Sigmoid colon (tissue), 7 donors: ENCODE data around the gene COBLL1. TPM values are rescaled to one million over a fixed set of nuclear protein-coding genes. Genes with fewer than 3 reads are reported as not detected.

Experiments
- DNase-seq: peaks from one replicate; pipeline ENCODE4 v3.0.0-alpha.2; 2019
- H3K27ac ChIP-seq, 4 donors: fragments of 200-600 bp; sonication (generic); one replicate each; pipeline ENCODE4 v1.5.1; 2016 to 2019; ENCODE audit warnings: mild to moderate bottlenecking in 1 of 4
- H3K27me3 ChIP-seq, 3 donors: fragments of 200-600 bp; sonication (generic); one replicate each; pipeline ENCODE4 v1.5.1; 2019; ENCODE audit warnings: mild to moderate bottlenecking in 1 of 3
- H3K36me3 ChIP-seq, 4 donors: fragments of 200-600 bp; sonication (generic); one replicate each; pipeline ENCODE4 v1.5.1; 2016 to 2019
- H3K4me1 ChIP-seq, 4 donors: fragments of 200-600 bp; sonication (generic); one replicate each; pipeline ENCODE4 v1.5.1; 2017 to 2019
- H3K4me3 ChIP-seq, 4 donors: fragments of 200-600 bp; sonication (generic); one replicate each; pipeline ENCODE4 v1.5.1; 2017 to 2019; ENCODE audit warnings: mild to moderate bottlenecking in 2 of 4, moderate library complexity in 1 of 4
- H3K9me3 ChIP-seq, 4 donors: fragments of 200-600 bp in 3 of 4; sonication (generic) in 3 of 4; one replicate each; pipeline versions ENCODE4 v1.5.1 to v1.6.1; 2013 to 2019
- CTCF ChIP-seq, 4 experiments: fragments of 450-650 bp in 3 of 4; fragments of 200-600 bp in 1 of 4; IDR thresholded peaks; one replicate each; pipeline ENCODE4 v1.5.1; 2016 to 2019; ENCODE audit warnings: antibody characterized with exemption in 4 of 4, mild to moderate bottlenecking in 3 of 4, moderate library complexity in 2 of 4
- EP300 ChIP-seq, 4 donors: sonication (generic); formaldehyde crosslinking; IDR thresholded peaks; one replicate each; pipeline ENCODE4 v1.6.1; 2017; ENCODE audit warnings: antibody characterized with exemption in 4 of 4
- POLR2A ChIP-seq, 2 donors: fragments of 450-650 bp; IDR thresholded peaks; one replicate each; pipeline ENCODE4 v1.6.1; 2016; ENCODE audit warnings: antibody characterized with exemption in 2 of 2, mild to moderate bottlenecking in 2 of 2, moderate library complexity in 2 of 2
- POLR2AphosphoS5 ChIP-seq, 4 donors: sonication (generic); formaldehyde crosslinking; IDR thresholded peaks; one replicate each; pipeline ENCODE4 v1.6.1; 2017; ENCODE audit warnings: antibody characterized with exemption in 4 of 4
- WGBS, 2 donors: extraction: QIAGEN DNeasy Blood & Tissue Kit; methylation state at CpG; one replicate each; pipeline ENCODE4 v1.1.7; 2013; 5-methylcytosine and 5-hydroxymethylcytosine counted together
- intact Hi-C: fragments of 100-400 bp; cut with DNase I; formaldehyde crosslinking; loops from one replicate; pipeline ENCODE4 v1.15.1; 2023
- polyA plus RNA-seq, 3 donors: library from polyadenylated mRNA; stranded (reverse); fragments of 200-250 nt; gene quantifications; one replicate each; pipeline ENCODE4 v1.2.3, GENCODE V29; 2013
- small RNA-seq, 3 donors: library from RNA; depleted of rRNA; stranded (forward); fragments of <200 nt; gene quantifications; one replicate each; pipeline ENCODE3, GENCODE V24; 2016
- total RNA-seq, 4 donors: library from RNA; depleted of rRNA; stranded (reverse); fragments of >200 nt; gene quantifications; one replicate each; pipeline ENCODE4 v1.1.0, GENCODE V29; 2016
- donor health status: healthy with polysubstance abuse.
- donor health status: Bipolar disorder and iron deficiency.
- donor health status: healthy.

Gene COBLL1
- total and polyA plus RNA-seq, 7 donors = 3.9 to 22.4 (median 17.6) TPM

- no peak overlapping the region for H3K4me3 ChIP-seq
- 86 to 94% methylated on average over 8 of the region's 8 CpGs for WGBS, 2 donors
- TF ChIP-seq POLR2A (IDR thresholded peaks at IDR 0.05) = no peak
- TF ChIP-seq EP300 (IDR thresholded peaks at IDR 0.05) = no peak
- no peak for TF ChIP-seq POLR2AphosphoS5 (IDR thresholded peaks at IDR 0.05)
- TF ChIP-seq CTCF (IDR thresholded peaks at IDR 0.05) = no peak
- no peak for DNase-seq
- intact Hi-C loops = no loop called here
- H3K27ac ChIP-seq = no peak overlapping the region
- no peaks in the 10 kb centered on the region for H3K4me1 ChIP-seq
- no peaks in the 10 kb centered on the region for H3K9me3 ChIP-seq
- no peaks in the 10 kb centered on the region for H3K27me3 ChIP-seq
- no peaks in the 10 kb centered on the region for H3K36me3 ChIP-seq
Measured at GRCh38 chr2:164642946-164643555, 198.6 kb downstream of the COBLL1 start.

GRCh38 chr2:164642268-164642667 lies 199.4 kb downstream of the COBLL1 start:
- no peaks in the 10 kb centered on the region for H3K4me1 ChIP-seq
- DNase-seq = no peak
- H3K27ac ChIP-seq = no peak overlapping the region
- no peaks in the 10 kb centered on the region for H3K36me3 ChIP-seq
- WGBS, 2 donors = 92 to 94% methylated on average over 2 of the region's 2 CpGs
- no peaks in the 10 kb centered on the region for H3K9me3 ChIP-seq
- intact Hi-C loops = no loop called here
- TF ChIP-seq POLR2A (IDR thresholded peaks at IDR 0.05) = no peak
- TF ChIP-seq POLR2AphosphoS5 (IDR thresholded peaks at IDR 0.05) = no peak
- no peak for TF ChIP-seq CTCF (IDR thresholded peaks at IDR 0.05)
- TF ChIP-seq EP300 (IDR thresholded peaks at IDR 0.05) = no peak
- H3K4me3 ChIP-seq = no peak overlapping the region
- no peaks in the 10 kb centered on the region for H3K27me3 ChIP-seq

Small RNA genes lying within 50 kb of the gene (small RNA-seq; reads per million reads assigned to genes)
- gene RNA5SP110 (0 reads per million in 3 donors), gene SNORA70F (0 to 0.07 (median 0) reads per million in 3 donors)

Other genes starting within 250 kb of the COBLL1 start
- 10 to 100 TPM; 12.5 to 19.8 (median 15.3) TPM for gene GRB14, start 220.3 kb downstream of the COBLL1 start, total RNA-seq
- gene GRB14, start 220.3 kb downstream of the COBLL1 start, polyA plus RNA-seq = 1 to 10 TPM in 1 of 3 donors, under 1 TPM in 2; 0.46 to 2.4 (median 0.79) TPM
- gene SLC38A11, start 113.7 kb upstream of the COBLL1 start, total RNA-seq = 1 to 10 TPM in 2 of 4 donors, under 1 TPM in 2; 0.49 to 4.3 (median 1.7) TPM
- under 1 TPM in 2 of 3 donors, not detected in 1; 0.46 to 0.60 TPM for gene SLC38A11, start 113.7 kb upstream of the COBLL1 start, polyA plus RNA-seq